Left kidney (tissue), 8 donors: ENCODE results near the gene MGAT4C. TPM values are rescaled to one million over a fixed set of nuclear protein-coding genes. Genes with fewer than 3 reads are reported as not detected.
A peak's percentile ranks its signal among the peaks of the same experiment; 100 is the strongest.
"Not testable (repeated sequence)": the region's sequence is repeated elsewhere in the genome, so short reads cannot be mapped to it uniquely, and the experiment has no call there.

Experiments used
- DNase-seq: peaks from one replicate; pipeline ENCODE4 v3.0.0-alpha.2; 2013
- long read RNA-seq, 8 donors: transcript quantifications; one replicate each; lab custom pipeline, GENCODE V29; 2026
- polyA plus RNA-seq: library from polyadenylated mRNA; unstranded; fragments of 120-200 nt; gene quantifications from one replicate; pipeline ENCODE4 v1.2.1, GENCODE V29; 2013; ENCODE audit not compliant: insufficient read length

The MGAT4C gene
- 0.81 TPM for polyA plus RNA-seq
- long read RNA-seq, donor 1, full-length matches to known transcripts: 2 of 2 reads
- long read RNA-seq, donor 1, partial matches to known transcripts: 0 of 2 reads
- long read RNA-seq, donor 1, other reads (novel, unspliced or antisense): 0 of 2 reads
- long read RNA-seq, donor 2: 0 reads
- long read RNA-seq, donor 3, full-length matches to known transcripts: 1 of 1 reads
- long read RNA-seq, donor 3, partial matches to known transcripts: 0 of 1 reads
- long read RNA-seq, donor 3, other reads (novel, unspliced or antisense): 0 of 1 reads
- long read RNA-seq, donor 4: 0 reads
- long read RNA-seq, donor 5: 0 reads
- long read RNA-seq, donor 6: 0 reads
- long read RNA-seq, donor 7, full-length matches to known transcripts: 1 of 1 reads
- long read RNA-seq, donor 7, partial matches to known transcripts: 0 of 1 reads
- long read RNA-seq, donor 7, other reads (novel, unspliced or antisense): 0 of 1 reads
- long read RNA-seq, donor 8: 0 reads

DNA sequence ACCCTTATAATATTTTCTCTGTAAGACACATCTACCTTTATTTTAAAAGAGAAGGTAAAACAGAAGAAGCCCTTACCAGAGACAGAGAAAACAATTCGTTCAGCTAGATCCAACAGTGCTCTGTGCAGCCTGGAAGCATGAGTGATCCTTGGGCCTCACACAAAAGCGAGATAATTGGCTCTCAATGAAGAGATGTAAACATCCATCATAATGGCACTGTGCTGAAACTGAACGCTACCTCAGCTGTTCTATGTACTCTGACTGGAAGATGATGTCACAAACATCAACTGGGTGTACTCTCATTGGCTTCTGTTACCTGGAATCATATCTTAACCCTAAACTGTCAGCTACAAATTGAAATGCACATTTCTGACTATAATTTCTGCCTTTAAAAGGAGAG lies at the start of gene MGAT4C:
MGAT4C (minus strand) TSS at position 229 of the 400 bp plus-strand sequence.
- DNase-seq: no peak

DNA sequence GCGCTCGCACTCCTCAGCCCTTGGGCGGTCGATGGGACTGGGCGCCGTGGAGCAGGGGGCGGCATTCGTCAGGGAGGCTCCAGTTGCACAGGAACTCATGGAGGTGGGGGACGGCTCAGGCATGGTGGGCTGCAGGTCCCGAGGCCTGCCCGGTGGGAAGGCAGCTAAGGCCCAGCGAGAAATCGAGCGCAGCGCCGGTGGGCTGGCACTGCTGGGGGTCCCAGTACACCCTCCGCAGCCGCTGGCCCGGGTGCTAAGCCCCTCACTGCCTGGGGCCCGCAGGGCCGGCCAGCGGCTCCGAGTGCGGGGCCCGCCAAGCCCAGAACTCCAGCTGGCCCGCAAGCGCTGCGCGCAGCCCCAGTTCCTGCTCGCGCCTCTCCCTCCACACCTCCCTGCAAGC lies 40.2 kb upstream of the MGAT4C start:
- not testable (repeated sequence) for DNase-seq

DNA sequence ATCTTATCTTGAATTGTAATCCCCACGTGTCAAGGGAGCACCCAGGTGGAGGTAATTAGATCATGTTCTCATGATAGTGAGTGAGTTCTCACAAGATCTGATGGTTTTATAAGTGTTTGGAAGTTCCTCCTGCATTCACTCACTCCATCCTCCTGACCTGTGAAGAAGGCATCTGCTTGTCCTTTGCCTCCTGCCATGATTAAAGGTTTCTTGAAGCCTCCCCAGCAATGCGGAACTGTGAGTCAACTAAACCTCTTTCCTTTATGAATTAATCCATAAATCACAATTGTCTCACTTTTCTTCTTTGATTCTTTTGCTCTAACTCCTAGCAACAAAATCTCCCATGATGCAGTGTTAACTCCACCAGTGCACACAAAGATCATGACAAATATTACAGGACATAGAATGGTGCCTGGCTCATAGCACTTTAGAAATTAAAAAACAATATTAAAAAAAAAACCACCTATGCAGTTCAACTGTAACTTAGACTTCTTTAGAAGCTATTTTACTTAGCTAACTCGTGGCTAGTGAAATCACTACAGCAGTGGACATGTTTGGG lies 37.6 kb upstream of the MGAT4C start:
- no peak for DNase-seq

DNA sequence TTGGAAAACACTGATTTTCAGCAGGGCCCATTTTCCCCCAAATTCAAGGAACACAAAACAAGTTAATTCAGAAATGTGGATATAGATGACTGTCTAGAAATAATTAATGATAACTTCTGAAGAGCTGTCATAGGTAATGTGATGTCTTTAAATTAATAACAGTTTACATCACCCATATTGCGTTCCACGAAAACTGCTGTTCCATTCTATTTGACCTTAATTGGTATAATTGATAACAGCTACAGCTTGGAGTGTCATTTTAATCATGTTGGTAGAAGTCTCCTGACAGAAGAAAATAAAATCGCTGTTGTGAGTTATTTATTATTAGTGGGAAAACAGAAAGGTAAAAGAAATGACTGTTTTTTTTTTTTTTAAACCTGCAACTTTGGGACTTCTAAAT lies 36.3 kb upstream of the MGAT4C start:
- no peak for DNase-seq

DNA sequence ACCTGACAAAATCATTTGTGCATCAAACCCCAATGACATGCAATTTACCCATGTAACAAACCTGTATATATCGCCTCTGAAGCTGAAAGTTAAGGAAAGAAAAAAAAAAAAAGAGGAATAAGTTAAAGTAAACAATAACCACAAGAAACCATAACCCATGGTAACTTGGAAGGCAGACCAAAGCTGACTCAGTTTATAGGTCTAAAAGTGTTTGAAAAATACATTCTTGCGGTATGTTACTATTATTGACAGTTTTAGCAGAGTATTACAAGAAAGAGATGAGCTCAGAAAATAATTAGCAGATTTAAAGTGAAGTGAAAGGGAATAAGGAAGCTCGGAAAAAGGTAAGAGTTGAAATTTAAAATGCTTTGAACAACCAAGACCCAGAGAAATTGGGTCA lies 34.4 kb upstream of the MGAT4C start:
- DNase-seq: no peak

DNA sequence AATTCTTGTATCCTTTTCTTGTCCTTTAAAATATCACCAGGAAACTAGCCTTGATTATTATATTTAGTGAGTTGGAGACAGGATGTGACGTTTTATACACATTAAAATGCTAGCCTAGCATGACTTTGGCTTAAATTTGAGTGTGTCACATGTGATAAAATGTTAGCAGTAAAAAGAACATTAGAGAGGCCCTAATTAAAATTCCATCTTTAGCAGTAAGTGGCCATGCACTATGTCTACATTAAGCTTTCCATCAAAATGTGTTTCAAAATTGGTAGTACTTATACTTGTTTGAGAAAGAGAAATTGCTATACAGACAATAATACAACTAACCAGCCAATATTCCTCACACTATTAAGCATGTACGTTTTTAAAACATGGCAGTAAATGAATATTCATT lies 29.9 kb upstream of the MGAT4C start:
- DNase-seq: no peak

DNA sequence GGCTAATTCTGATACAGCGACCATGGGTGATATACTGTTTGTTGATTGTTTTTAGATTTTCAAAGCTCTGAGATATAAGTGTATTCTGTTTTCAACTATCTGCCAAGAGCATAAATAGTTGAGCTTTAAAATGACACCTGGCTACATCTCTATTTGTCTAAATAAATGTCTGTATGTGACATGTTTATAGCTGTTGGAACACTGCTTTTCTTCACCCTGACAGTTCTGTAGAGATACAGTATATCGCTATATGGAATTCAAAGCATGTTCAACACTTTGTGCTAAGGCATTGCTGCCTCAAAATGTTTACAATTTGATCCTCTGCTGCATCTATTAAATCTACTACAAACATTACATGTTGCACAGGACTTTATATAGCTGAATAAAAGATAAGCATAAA lies 27.4 kb upstream of the MGAT4C start:
- no peak for DNase-seq

DNA sequence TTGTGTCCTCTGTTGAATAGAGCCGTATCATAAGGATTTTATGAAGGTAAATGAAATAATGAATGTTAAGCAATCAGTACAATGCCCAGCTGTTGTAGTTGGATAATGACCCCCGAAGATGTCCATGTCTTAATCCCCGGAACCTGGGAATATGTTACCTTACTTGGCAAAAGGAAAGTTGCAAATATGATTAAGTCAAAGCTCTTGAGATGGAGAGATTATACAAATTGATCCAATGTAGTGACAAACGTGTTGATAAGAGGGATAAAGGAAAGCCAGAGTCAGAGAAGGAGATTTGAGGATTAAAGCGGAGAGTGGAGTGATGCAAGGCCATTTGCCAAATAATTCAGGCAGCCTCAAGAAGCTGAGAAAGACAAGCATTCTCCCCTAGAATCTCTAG lies 19.2 kb upstream of the MGAT4C start:
- no peak for DNase-seq

DNA sequence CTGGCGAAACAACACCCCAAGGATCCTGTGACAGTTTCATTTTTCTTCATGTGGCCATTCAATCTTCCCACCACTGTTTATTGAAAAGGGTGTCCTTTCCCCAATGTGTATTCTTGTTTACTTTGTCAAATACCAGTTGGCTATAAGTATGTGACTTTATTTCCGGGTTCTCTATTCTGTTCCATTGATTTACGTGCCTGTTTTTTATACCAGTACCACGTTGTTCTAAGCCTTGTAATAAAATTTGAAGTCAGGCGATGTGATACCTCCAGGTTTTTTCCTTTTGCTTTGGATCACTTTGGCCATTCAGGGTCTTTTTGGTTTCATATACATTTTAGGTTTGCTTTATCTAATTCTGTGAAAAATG lies 9.1 kb upstream of the MGAT4C start:
- DNase-seq: no peak

DNA sequence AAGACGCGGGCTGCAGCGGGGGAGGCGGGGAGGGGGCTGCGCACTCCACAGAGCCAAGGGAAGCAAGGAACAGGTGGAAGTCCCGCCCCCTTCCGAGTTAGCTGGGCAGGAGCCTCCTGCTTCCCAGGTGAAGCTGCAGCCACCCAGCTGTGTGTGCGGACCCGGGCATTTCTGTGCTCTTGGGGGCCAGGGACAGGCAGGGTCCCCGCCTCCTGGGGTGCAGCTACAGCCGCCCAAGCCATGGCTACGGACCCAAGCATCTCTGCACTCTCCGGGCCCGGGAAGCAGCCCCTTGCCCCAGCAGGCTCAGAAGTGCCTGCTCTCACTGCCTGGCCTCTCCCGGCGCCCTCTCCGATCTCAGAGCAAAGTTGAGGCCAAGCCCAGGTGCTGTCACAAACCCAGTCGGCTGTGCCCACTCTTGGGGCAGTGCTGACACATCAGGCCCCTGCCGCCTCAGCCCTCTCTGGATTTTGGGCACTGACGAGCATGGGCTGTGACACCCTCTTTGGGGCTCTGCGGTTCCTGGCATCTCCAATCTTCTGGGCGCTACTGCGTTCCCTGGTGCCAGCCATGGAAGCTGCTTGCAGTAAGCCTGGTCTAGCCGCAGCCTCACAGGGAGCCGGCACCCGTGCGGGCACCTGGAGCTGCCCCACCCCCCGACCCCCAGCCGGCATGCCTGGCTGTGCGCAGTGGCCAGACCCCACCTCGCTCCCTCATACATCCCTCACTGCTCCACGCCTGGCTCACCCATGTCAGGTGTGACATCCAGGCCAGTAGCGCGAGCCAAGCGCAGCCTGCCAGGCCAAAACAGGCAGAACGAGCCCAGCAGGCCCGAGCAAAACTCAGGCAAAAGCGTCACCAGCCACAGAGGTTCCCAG lies 8.5 kb upstream of the MGAT4C start:
- peak; percentile 57 for DNase-seq

DNA sequence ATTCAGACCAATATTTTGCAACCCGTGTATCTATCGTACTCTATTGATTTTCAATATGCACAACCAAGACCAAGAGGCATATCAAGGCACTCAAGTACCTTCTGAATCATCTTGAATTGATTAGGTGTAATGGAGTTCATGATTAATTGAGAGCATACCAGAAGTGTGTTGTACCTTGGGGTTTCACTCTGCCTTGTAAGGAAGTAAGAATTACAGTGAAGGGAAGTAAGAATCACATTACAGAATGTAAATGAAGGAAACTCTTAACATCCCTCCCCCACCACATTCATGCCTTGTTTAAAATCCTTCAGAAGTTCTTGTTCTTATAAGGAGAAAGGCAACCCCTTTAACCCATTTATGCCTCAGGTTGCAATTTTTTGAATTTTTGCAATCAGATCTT lies 5.4 kb upstream of the MGAT4C start:
- DNase-seq: no peak

DNA sequence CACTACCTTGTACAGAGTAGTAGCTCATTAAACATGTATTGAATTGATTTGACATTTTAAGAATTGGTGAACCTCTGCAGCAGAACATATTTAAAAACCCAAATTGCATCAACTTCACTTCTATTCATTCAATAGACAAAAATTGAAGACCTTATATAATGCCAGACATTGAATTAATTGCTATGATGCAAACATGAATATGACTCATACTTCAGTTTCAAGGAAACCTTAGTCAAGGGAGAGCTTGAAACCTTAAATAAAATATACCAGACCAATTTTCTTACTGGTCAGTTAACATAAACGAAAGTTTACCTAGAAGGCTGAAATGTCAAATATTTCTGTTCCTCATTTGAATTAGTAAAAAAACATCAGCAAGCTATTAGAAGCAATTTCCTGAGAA lies 5.0 kb upstream of the MGAT4C start:
- DNase-seq: no peak

DNA sequence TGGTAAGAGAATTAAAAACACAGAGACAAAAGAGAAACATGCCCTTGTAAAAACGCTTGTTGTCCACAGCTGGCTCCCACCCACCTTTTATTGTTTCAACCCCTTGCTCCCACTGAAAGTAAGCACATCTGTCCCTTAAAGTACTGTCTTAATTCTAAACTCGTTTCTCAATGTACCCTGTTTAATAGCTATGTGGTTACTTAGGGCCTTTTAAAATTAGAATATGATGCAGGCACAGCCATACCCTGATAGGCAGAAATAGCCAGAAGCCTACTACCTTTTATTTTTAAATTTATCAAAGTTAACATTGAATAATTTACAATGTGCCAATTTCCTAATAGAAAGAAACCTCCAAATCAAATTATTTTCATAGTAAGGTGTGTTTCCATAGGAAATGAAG lies 4.0 kb upstream of the MGAT4C start:
- no peak for DNase-seq

DNA sequence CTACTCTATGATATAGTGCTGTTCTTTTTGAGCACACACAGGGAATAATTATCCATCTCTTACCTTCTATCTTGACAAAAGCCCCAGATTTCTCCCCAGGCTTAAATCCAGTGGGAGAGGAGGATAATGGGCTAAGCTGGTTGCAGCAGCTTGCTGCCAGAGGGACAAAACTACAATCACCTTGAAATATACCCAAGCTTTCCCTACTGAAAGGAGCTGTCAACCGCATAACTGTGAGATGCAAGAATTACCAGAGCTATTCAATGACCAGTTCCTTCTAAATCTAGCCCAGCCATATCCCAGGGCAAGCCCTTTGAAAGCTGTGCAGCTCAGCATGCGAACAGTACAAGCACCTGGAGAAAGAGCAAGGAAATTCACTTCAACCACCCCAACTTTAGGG lies 943 bp upstream of the MGAT4C start:
- no peak for DNase-seq

DNA sequence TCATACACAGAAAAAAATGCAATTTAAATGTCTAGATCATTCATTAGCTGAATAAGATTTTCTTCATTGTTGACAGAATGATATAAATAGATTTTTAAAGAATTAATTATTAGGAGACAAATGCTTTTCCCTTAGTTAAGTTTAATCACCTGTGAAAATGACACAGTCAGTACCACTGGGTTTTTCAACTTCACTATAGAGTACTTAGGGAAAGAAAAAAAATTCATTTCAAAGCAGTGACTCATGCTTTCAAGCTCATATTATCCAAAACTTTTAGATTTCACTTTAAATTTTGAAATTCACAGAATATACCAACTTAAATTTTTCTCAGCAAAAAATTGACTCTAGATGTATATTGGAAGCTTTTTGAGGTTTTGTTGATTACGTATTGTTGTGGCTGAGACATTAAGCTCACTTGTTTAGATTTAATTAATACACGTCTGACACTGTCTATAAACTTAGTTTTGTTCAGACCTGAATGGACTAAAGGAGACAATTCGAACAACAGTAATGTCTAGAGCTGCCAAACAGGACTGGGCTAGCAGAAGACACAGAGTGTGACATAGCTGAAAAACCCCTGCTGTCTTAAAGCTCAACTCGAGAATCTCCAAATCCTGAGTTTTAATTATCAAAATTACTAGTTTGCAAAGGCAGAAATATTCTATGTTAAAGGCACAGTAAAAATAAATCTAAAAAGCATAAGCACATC lies 1.6 kb downstream of the MGAT4C start:
- DNase-seq: no peak

DNA sequence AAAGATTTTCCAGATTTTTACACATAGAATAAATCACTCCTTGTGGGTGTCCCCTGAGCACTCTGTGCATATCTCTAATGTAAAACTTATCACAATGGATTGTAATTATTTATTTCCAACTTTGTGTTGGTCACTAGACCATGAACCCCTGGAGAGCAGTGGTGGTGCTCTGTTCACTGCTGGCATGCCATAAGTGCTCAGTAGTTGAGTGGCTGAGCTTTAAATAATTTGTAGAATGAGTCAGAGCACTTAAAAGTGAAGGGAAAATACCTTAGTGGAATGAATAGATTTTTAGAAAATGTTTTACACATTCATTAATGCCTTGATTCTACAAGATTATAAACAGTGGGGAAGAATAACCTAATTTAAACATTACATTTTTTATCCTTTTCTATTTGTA lies 6.3 kb downstream of the MGAT4C start:
- no peak for DNase-seq

DNA sequence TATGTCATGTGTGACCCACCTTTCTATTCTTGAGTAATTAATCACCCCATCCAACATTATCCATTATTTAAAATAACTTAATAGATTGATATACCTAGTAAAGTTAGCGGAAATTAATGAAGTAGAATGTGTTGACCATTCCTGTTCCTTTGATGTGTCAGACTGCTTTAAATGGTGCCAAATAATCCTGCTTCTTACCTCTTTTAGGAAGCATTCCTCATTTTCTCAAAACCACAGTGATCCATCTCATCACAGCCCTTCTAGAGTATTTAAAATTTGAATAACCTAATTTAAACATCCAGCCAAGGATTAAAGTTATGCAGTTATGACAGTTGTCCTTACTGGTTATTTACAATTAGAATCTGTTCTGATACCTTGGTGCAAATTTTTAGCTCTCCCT lies 6.9 kb downstream of the MGAT4C start:
- no peak for DNase-seq

DNA sequence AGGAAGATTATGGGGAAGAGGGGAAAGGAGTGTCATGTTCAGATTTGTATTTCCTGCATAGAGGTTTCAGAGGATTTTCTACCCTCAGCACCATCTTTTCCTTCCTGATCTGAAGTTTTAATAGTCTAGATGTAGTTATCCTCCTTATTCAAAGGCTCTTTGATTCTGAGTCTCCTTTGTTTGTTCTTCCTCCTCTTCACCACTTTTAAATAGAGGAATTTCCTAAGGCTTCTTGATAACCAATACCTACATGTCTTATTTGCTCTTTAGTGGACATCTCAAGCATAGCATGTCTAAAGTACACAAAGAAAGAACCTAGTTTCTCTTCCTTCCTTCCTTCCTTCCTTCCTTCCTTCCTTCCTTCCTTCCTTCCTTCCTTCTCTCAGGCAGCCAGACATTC lies 8.3 kb downstream of the MGAT4C start:
- no peak for DNase-seq

DNA sequence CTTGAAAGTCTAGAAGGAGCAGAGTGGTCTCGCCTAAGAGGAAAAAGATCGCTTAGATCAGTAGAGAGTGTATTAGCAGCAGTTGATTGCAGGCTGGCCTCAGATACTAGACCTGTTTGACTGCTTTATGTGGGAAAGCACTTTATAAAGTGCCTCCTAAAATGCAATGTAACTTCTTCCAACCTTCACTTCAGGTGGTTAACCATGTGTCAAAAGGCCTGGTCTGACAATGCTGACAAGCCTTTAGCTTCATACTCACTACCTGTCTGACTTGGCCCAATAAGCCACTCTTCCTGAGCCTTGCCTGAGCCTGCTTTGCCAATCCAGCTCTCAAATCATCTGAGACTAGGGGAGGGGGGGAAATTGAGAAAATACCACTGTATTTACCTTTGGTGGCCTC lies 14.6 kb downstream of the MGAT4C start:
- DNase-seq: no peak

DNA sequence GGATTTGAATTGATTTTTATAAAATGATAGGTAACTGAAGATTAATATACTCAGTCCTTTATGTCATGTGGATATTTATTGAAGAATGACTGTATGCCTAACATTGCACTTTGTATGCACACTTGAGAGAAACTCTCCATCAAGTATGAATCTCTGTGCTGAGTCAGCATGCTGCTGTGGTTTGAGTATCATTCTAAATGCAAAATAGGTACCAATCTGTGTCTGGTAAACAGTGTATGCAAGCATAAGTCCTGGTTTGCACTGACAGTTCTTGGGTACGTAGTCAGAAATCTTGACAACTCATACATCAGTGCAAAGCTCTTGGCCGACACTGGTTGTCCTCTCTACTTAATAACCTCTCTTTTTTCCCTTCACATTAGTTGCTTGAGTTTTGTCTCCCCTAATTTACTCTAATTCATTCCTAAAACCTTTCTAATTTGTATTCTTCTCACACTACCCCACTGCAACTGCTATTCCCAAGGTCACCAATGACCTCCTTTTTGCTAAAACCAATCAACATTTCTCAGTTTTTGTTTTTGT lies 21.8 kb downstream of the MGAT4C start:
- DNase-seq: no peak

DNA sequence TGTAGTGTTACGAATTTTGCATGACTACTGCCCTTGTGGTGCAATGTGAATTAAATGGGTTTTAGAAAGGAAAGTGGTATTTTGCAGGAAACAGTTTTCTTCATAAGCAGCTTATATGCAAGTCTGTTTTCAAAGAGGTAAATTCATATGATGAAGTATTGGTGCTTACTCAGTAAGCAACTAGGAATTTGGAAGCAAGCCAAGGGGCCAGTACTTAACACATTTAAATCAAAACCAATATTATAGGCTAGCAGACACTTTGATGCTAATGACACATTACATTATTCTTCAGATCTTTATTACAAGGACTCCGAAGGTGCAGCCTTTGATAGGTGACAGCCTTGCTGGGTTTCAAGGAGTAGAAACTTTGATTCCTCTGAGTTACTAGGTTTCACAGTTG lies 23.1 kb downstream of the MGAT4C start:
- DNase-seq: no peak

DNA sequence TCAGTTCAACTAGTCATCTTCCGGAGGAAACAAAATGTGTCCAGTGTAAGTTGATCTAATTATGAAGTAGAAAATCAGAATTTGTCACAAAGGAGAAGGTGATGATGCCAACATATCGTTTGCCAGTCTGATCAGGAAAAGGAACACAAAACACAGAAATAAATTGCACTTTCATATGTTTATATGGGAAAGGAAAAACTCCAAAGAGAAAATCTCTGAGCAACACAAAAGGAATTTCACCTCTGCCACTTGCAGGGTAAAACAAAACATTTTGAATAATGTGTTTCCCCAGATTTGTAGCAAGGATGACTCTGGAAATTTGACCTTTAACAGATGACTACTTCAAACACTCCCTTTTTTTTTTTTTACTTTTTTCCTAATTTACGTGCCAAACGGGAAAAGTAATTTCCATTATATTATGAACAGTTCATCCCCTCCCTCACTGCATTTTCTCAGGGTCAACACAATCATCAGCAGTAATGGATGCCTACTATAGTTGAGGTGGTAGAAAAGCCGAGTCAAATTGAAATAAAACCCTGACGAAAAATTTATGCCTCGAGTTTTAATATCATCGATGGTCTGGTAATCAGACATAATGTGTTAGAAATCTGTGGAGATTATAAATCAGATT lies 25.6 kb downstream of the MGAT4C start:
- no peak for DNase-seq
